Measurements from ENCODE around the gene SGPP2.
"Not testable (repeated sequence)": the region's sequence is repeated elsewhere in the genome, so short reads cannot be mapped to it uniquely, and the experiment has no call there.

SGPP2 gene

DNA sequence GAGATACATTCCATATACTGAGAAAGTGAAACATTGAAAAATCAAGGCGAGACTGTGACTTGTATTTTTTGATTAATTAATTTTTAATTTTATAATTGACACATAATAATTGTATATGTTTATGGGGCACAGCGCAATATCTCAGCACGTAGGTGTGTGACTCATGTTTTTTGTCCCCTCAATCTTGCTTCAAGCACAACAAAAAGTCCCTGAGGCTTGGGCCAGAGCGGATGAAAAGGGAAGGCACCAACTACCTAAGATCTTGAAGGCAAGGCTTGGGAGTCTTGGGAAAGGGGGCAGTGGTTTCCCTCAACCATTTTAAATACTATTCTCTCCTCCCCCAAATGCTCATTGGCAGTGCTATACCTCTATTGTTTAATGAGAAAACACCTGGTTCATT lies 9.9 kb downstream of the SGPP2 start:
- DNase-seq (ENCODE audit: low read depth): peak; percentile 38
- H3K4me3 ChIP-seq (ENCODE audit: low read depth, low read length): no peak overlapping the region
- TF ChIP-seq, protein P1, sequence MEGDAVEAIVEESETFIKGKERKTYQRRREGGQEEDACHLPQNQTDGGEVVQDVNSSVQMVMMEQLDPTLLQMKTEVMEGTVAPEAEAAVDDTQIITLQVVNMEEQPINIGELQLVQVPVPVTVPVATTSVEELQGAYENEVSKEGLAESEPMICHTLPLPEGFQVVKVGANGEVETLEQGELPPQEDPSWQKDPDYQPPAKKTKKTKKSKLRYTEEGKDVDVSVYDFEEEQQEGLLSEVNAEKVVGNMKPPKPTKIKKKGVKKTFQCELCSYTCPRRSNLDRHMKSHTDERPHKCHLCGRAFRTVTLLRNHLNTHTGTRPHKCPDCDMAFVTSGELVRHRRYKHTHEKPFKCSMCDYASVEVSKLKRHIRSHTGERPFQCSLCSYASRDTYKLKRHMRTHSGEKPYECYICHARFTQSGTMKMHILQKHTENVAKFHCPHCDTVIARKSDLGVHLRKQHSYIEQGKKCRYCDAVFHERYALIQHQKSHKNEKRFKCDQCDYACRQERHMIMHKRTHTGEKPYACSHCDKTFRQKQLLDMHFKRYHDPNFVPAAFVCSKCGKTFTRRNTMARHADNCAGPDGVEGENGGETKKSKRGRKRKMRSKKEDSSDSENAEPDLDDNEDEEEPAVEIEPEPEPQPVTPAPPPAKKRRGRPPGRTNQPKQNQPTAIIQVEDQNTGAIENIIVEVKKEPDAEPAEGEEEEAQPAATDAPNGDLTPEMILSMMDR (IDR thresholded peaks at IDR 0.05; ENCODE audit: insufficient read depth, low read depth, low read length, missing control alignments): no peak

DNA sequence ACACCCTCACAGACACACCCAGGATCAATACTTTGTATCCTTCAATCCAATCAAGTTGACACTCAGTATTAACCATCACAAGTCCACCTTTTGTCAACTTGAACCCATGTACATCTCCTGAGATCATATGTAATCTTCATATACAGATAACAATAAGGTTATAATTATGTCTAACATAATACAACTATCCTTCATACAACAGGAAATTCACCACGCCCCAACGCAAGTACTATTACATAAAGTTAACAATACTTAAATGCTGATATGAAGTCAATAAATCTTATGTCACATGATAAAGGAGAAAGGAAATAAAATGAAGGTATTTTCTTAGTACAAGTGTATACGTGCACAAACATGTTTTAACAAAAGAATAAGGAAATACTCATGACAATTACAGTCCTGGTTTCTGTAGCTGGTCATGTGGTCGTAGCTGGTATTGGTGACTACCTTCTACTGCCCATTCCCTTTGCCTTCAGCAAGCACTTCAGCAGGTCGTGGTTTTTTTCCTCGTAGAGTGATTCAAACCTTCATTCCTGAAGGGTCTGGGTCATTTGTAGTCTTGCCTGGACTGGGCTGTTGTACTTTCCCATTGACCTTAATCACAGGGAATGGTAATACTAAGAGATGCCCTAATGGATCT lies 11.2 kb downstream of the SGPP2 start:
- not testable (repeated sequence) for H3K4me3 ChIP-seq (ENCODE audit: low read depth, low read length); DNase-seq (ENCODE audit: low read depth)

DNA sequence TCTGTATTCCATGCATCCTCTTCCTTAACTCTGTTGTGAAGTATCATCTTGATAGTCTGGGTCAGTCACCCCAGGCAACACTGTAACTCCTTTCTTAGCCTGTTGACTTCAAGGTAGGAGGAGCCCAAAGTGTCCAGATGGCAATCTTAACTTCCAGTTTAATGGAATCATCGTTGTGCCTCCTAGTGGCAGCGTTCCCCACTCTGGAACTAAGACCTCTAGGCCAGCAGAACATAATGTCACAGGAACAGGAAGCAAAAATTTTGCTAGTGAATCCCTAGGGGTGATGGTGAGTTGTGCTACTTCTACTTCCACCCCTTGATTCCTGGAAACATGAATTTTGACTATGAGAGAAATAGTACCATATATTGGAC lies 11.7 kb downstream of the SGPP2 start:
- no peak for DNase-seq (ENCODE audit: low read depth)

DNA sequence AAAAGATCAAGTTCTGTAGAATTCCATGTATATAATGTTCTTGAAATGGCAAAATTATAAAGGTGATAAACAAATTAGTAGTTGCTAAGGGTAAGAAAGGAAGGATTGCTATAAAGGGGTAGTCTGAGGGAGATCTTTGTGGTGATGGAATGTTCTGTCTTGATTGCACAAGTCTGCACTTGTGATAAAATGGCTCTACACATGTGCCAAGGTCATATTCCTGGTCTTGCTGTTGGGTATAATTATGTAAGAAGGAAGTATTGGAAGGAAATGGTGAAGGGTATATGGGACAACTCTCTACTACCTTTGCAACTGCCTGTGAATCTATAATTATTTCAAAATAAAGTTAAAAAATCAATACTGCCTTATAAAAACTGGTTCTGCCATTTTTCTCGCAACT lies 15.3 kb downstream of the SGPP2 start:
- no peak for DNase-seq (ENCODE audit: low read depth)
- H3K4me3 ChIP-seq (ENCODE audit: low read depth, low read length): no peak overlapping the region
- TF ChIP-seq, protein P1 (IDR thresholded peaks at IDR 0.05; ENCODE audit: insufficient read depth, low read depth, low read length, missing control alignments): no peak

More for the DNA sequence above, 11.7 kb downstream of the SGPP2 start:
- no peak overlapping the region for H3K4me3 ChIP-seq (ENCODE audit: low read depth, low read length)
- TF ChIP-seq, protein P1 (IDR thresholded peaks at IDR 0.05; ENCODE audit: insufficient read depth, low read depth, low read length, missing control alignments): no peak

DNA sequence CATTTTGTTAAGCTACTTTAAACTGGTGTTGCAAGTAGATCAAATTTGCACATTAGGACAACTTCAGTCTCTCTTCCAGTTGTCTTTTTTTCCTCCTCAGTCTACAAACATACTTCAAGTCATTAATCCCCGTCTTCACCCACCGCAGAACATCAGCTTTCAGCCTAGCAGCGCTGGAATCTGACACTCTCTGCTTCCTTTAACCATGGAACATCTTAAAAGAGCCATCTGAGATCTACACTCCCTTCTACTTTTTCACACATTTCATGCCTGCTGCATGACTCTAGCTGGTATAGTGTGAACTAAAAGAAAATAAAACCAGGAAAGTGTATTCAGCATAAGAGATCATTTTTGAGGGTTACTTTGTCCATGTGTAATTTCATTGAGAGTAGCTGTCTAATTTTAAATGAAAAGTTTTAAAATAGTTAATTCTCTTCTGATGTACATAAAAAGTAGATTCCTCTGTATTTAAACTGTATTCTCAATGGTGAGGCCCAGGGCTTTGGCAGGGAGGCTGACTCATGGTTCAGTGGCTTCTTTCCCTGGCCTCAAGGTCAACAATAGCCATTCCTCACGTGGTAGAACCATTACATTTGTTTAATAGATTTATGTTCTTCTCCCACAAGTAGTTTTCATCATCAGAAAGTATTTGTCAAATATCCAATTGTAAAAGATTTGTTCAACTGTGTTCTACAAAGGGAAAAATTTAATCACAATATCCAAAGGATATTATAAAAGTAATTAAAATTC lies 16.5 kb downstream of the SGPP2 start:
- no peak overlapping the region for H3K4me3 ChIP-seq (ENCODE audit: low read depth, low read length)
- DNase-seq (ENCODE audit: low read depth): no peak
- TF ChIP-seq, protein P1 (IDR thresholded peaks at IDR 0.05; ENCODE audit: insufficient read depth, low read depth, low read length, missing control alignments): no peak

DNA sequence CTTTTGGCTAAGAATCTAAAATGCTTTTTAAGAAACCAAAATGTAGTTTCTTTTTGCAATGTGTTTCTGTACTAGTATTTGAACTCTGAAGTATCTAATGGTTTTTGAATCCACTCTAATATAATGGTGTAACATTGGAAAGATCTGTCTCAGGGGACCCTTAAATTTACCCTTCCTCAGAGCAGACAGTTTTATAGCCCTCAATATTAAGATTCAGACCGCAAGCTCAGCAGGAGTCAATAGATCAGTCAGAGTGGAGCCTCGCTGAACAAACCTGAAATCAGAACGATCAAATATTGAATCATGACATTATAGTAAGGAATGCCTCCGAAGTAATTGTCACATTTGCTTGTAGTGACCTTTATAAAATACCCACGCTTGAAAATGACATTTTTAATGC lies 18.3 kb downstream of the SGPP2 start:
- TF ChIP-seq, protein P1 (IDR thresholded peaks at IDR 0.05; ENCODE audit: insufficient read depth, low read depth, low read length, missing control alignments): no peak
- H3K4me3 ChIP-seq (ENCODE audit: low read depth, low read length): no peak overlapping the region
- DNase-seq (ENCODE audit: low read depth): no peak

DNA sequence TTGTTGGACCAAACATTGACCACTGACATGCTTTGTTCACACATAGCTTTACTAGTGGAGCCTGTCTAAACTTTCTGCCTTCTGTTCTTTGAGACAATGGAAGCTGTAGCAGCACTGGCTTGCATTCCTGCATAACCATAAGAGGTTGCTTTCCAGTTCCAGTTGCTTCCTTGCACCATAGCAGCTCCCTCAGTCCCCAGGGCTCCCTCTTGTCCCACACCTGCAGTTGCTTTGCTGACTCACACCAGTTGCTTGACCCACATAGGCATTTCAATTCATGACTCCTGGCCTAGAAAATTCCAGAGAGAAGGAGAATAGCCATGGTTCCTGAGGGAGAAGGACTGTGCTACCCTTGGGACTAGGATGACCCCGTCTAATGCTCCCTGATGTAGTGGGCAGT lies 20.9 kb downstream of the SGPP2 start:
- H3K4me3 ChIP-seq (ENCODE audit: low read depth, low read length): no peak overlapping the region
- TF ChIP-seq, protein P1 (IDR thresholded peaks at IDR 0.05; ENCODE audit: insufficient read depth, low read depth, low read length, missing control alignments): no peak
- no peak for DNase-seq (ENCODE audit: low read depth)

All from GM12865 (cell line).